NCI-H2029 (cell line): Measurements from ENCODE around the gene RABL6.
"Not testable (repeated sequence)": the region's sequence is repeated elsewhere in the genome, so short reads cannot be mapped to it uniquely, and the experiment has no call there.

Experiments used
- DNase-seq: peaks from one replicate; lab custom pipeline; 2025; lab: John Stamatoyannopoulos, UW

RABL6 gene

GRCh38 chr9:136835932-136836904 is 28.5 kb downstream of the RABL6 start:
- no peak for DNase-seq

GRCh38 chr9:136837146-136837855 is 29.6 kb downstream of the RABL6 start:
- no peak for DNase-seq

- DNase-seq: not testable (repeated sequence)
Observed at GRCh38 chr9:136837856-136838277, 30.1 kb downstream of the RABL6 start.

GRCh38 chr9:136838314-136839228 is 30.8 kb downstream of the RABL6 start:
- DNase-seq: no peak

GRCh38 chr9:136839229-136840139 is 31.7 kb downstream of the RABL6 start:
- no peak for DNase-seq

- no peak for DNase-seq
Observed at GRCh38 chr9:136840140-136840876, 32.6 kb downstream of the RABL6 start.

- DNase-seq: peak; percentile 83
Observed at GRCh38 chr9:136840877-136841645, 33.3 kb downstream of the RABL6 start.

GRCh38 chr9:136841646-136842379 is 34.1 kb downstream of the RABL6 start:
- peak; percentile 55 for DNase-seq

- DNase-seq: peak; percentile 56
Observed at GRCh38 chr9:136842380-136842948, 34.7 kb downstream of the RABL6 start, which contains the start of gene AJM1. TSS of gene AJM1 (plus strand) at chr9:136842478. CDS start at chr9:136844415, 1,937 bp downstream.

- not testable (repeated sequence) for DNase-seq
Observed at GRCh38 chr9:136843159-136843800, 35.5 kb downstream of the RABL6 start.

- not testable (repeated sequence) for DNase-seq
Observed at GRCh38 chr9:136843801-136844740, 36.3 kb downstream of the RABL6 start.

GRCh38 chr9:136844761-136845464 is 37.2 kb downstream of the RABL6 start:
- DNase-seq: no peak

- DNase-seq: no peak
Observed at GRCh38 chr9:136845465-136846260, 37.9 kb downstream of the RABL6 start.

- DNase-seq: no peak
Observed at GRCh38 chr9:136846376-136847087, 38.8 kb downstream of the RABL6 start.
